GM23248 (cell line): ENCODE results near the gene KCTD20. TPM values are rescaled to one million over a fixed set of nuclear protein-coding genes. Genes with fewer than 3 reads are reported as not detected.

ENCODE experiments used
- DNase-seq: peaks from one replicate; pipeline ENCODE4 v3.0.0-alpha.2; 2015
- H2AFZ ChIP-seq: fragments of 200-600 bp; sonication (generic); 2 replicates; pipeline ENCODE4 v1.6.1; 2016; ENCODE audit warnings: antibody characterized with exemption
- H3F3A ChIP-seq: fragments of 200-600 bp; sonication (generic); 2 replicates; pipeline ENCODE4 v1.6.1; 2016; ENCODE audit warnings: mild to moderate bottlenecking, antibody characterized with exemption, mixed run types; ENCODE audit not compliant: insufficient read depth
- H3K27ac ChIP-seq: fragments of 200-600 bp; sonication (generic); 2 replicates; pipeline ENCODE4 v1.5.1; 2016; ENCODE audit warnings: mild to moderate bottlenecking
- H3K27me3 ChIP-seq: fragments of 200-600 bp; sonication (generic); replicated peaks from 2 replicates; pipeline ENCODE4 v1.6.1; 2016; ENCODE audit warnings: mild to moderate bottlenecking; ENCODE audit not compliant: insufficient read depth
- H3K36me3 ChIP-seq: fragments of 200-600 bp; sonication (generic); 2 replicates; pipeline ENCODE4 v1.6.1; 2016; ENCODE audit warnings: low read depth, mild to moderate bottlenecking
- H3K4me1 ChIP-seq: fragments of 200-600 bp; sonication (generic); 2 replicates; pipeline ENCODE4 v1.6.1; 2016; ENCODE audit warnings: mild to moderate bottlenecking; ENCODE audit not compliant: insufficient read depth
- H3K4me2 ChIP-seq: fragments of 200-600 bp; sonication (generic); one replicate; pipeline ENCODE4 v1.6.1; 2016; ENCODE audit warnings: mild to moderate bottlenecking; ENCODE audit not compliant: unreplicated experiment
- H3K4me3 ChIP-seq: fragments of 200-600 bp; sonication (generic); 2 replicates; pipeline ENCODE4 v1.5.1; 2016; ENCODE audit warnings: mild to moderate bottlenecking
- H3K79me2 ChIP-seq: fragments of 200-600 bp; sonication (generic); 2 replicates; pipeline ENCODE4 v1.6.1; 2016; ENCODE audit warnings: mild to moderate bottlenecking; ENCODE audit not compliant: insufficient read depth
- H3K9ac ChIP-seq: fragments of 200-600 bp; sonication (generic); 2 replicates; pipeline ENCODE4 v1.6.1; 2016; ENCODE audit warnings: mild to moderate bottlenecking
- H3K9me2 ChIP-seq: fragments of 200-600 bp; sonication (generic); 2 replicates; pipeline ENCODE4 v1.6.1; 2016; ENCODE audit warnings: mixed run types, mild to moderate bottlenecking, moderate library complexity; ENCODE audit not compliant: insufficient read depth
- H3K9me3 ChIP-seq: fragments of 200-600 bp; sonication (generic); one replicate; pipeline ENCODE4 v1.6.1; 2017; ENCODE audit warnings: low read depth
- H4K20me1 ChIP-seq: fragments of 200-600 bp; sonication (generic); 2 replicates; pipeline ENCODE4 v1.6.0; 2016; ENCODE audit not compliant: insufficient read depth
- EZH2 ChIP-seq: fragments of 200-600 bp; sonication (generic); IDR thresholded peaks from 2 replicates; pipeline ENCODE4 v1.6.1; 2018; ENCODE audit warnings: antibody characterized with exemption, mild to moderate bottlenecking; ENCODE audit not compliant: insufficient read depth, poor library complexity, severe bottlenecking
- EZH2phosphoT487 ChIP-seq: fragments of 200-600 bp; sonication (generic); IDR thresholded peaks from 2 replicates; pipeline ENCODE4 v1.6.1; 2018; ENCODE audit warnings: antibody characterized with exemption, moderate library complexity, mild to moderate bottlenecking, low read depth; ENCODE audit not compliant: insufficient read depth
- WGBS, 2 experiments: methylation state at CpG; one replicate each; pipeline ENCODE4 v1.1.6; 2015 to 2017; ENCODE audit warnings: low lambda C conversion rate in 2 of 2, low coverage in 1 of 2; ENCODE audit errors: missing lambda C conversion rate in 2 of 2; 5-methylcytosine and 5-hydroxymethylcytosine counted together
- in situ Hi-C: fragments of 300-500 bp; cut with MboI; formaldehyde crosslinking; loops from 2 replicates; pipeline ENCODE4 v1.15.0; 2020
- polyA plus RNA-seq: library from polyadenylated mRNA; unstranded; fragments of >200 nt; fragmentation: Nextera tagmentation; extraction: Ambion mirVana; gene quantifications from 2 replicates; pipeline ENCODE4 v1.2.1, GENCODE V29; 2016
- total RNA-seq: library from RNA; depleted of rRNA; stranded (reverse); fragments of >200 nt; shearing (Covaris generic); gene quantifications from 2 replicates; pipeline ENCODE4 v1.2.3, GENCODE V29; 2014

The KCTD20 gene
- total and polyA plus RNA-seq, 2 experiments from 2014 or later, result 52.7 to 120 TPM

- no peaks in the 10 kb centered on the region for H3K9me2 ChIP-seq
- no peak overlapping the region for H3K4me3 ChIP-seq
- no peaks in the 10 kb centered on the region for H3K27me3 ChIP-seq
- WGBS, 2 experiments, result 67 to 78% methylated on average over 4 of the region's 4 CpGs
- no peaks in the 10 kb centered on the region for H4K20me1 ChIP-seq
- peaks cover 6% of the 10 kb centered on the region for H3F3A ChIP-seq
- in situ Hi-C loops, result no loop called here
- peaks cover 10% of the 10 kb centered on the region for H3K4me1 ChIP-seq
- no peak overlapping the region for H3K9ac ChIP-seq
- TF ChIP-seq EZH2phosphoT487 (no peak), EZH2 (no peak)
- H3K79me2 ChIP-seq, result no peaks in the 10 kb centered on the region
- H3K4me2 ChIP-seq, result no peak overlapping the region
- no peaks in the 10 kb centered on the region for H3K9me3 ChIP-seq
- H3K27ac ChIP-seq, result no peak overlapping the region
- H3K36me3 ChIP-seq, result no peaks in the 10 kb centered on the region
- H2AFZ ChIP-seq, result peak overlapping the region; percentile 61
- DNase-seq, result no peak
Observed at GRCh38 chr6:36413489-36414480, 29.0 kb upstream of the KCTD20 start.

GRCh38 chr6:36414481-36414880 is 28.3 kb upstream of the KCTD20 start:
- H2AFZ ChIP-seq, result peak overlapping the region; percentile 61
- TF ChIP-seq EZH2, result no peak
- TF ChIP-seq EZH2phosphoT487, result no peak
- H3K79me2 ChIP-seq, result no peaks in the 10 kb centered on the region
- H3F3A ChIP-seq, result peaks cover 6% of the 10 kb centered on the region
- H3K4me2 ChIP-seq, result no peak overlapping the region
- no peaks in the 10 kb centered on the region for H4K20me1 ChIP-seq
- peak; percentile 22 for DNase-seq
- H3K27me3 ChIP-seq, result no peaks in the 10 kb centered on the region
- H3K36me3 ChIP-seq, result no peaks in the 10 kb centered on the region
- H3K9ac ChIP-seq, result no peak overlapping the region
- no peaks in the 10 kb centered on the region for H3K9me2 ChIP-seq
- no peaks in the 10 kb centered on the region for H3K9me3 ChIP-seq
- H3K4me3 ChIP-seq, result no peak overlapping the region
- H3K4me1 ChIP-seq, result peaks cover 10% of the 10 kb centered on the region
- 27 to 28% methylated on average over 1 of the region's 1 CpG for WGBS, 2 experiments
- in situ Hi-C loops, result no loop called here
- H3K27ac ChIP-seq, result no peak overlapping the region

GRCh38 chr6:36418558-36418957 is 24.2 kb upstream of the KCTD20 start:
- H3K4me3 ChIP-seq, result no peak overlapping the region
- no peak for TF ChIP-seq EZH2
- no peak for TF ChIP-seq EZH2phosphoT487
- no peak overlapping the region for H2AFZ ChIP-seq
- H3K9me3 ChIP-seq, result no peaks in the 10 kb centered on the region
- peaks cover 6% of the 10 kb centered on the region for H3F3A ChIP-seq
- no peaks in the 10 kb centered on the region for H3K27me3 ChIP-seq
- no peaks in the 10 kb centered on the region for H3K36me3 ChIP-seq
- no peak overlapping the region for H3K27ac ChIP-seq
- peaks cover 10% of the 10 kb centered on the region for H3K4me1 ChIP-seq
- no peak overlapping the region for H3K9ac ChIP-seq
- no peaks in the 10 kb centered on the region for H4K20me1 ChIP-seq
- H3K79me2 ChIP-seq, result no peaks in the 10 kb centered on the region
- no peak overlapping the region for H3K4me2 ChIP-seq
- 84 to 87% methylated on average over 3 of the region's 3 CpGs for WGBS, 2 experiments
- in situ Hi-C loops, result no loop called here
- no peaks in the 10 kb centered on the region for H3K9me2 ChIP-seq
- DNase-seq, result peak; percentile 22

GRCh38 chr6:36419310-36419709 is 23.5 kb upstream of the KCTD20 start:
- Histone ChIP-seq H3K9ac (no peak overlapping the region), H3K4me2 (no peak overlapping the region), H3K9me3 (no peaks in the 10 kb centered on the region), H3K4me1 (peaks cover 7% of the 10 kb centered on the region), H3K36me3 (no peaks in the 10 kb centered on the region), H3K9me2 (no peaks in the 10 kb centered on the region), H4K20me1 (no peaks in the 10 kb centered on the region), H3K79me2 (no peaks in the 10 kb centered on the region), H3K27me3 (no peaks in the 10 kb centered on the region), H3K4me3 (no peak overlapping the region), H3F3A (peaks cover 6% of the 10 kb centered on the region), H2AFZ (no peak overlapping the region), H3K27ac (no peak overlapping the region)
- 100% methylated on average over 1 of the region's 1 CpG for WGBS, 2 experiments
- in situ Hi-C loops, result no loop called here
- TF ChIP-seq EZH2phosphoT487, result no peak
- TF ChIP-seq EZH2, result no peak
- DNase-seq, result no peak
